NCI-H2196 treated with DMSO at 0.1 percent for 48 hours (cell line): ENCODE measurements around the gene COX7A2.

Source experiments
- DNase-seq: peaks from one replicate; lab custom pipeline; 2025; ENCODE audit not compliant: unreplicated experiment; lab: John Stamatoyannopoulos, UW

Gene COX7A2

GRCh38 chr6:75221116-75221515, 22.5 kb downstream of the COX7A2 start:
- no peak for DNase-seq

DNA sequence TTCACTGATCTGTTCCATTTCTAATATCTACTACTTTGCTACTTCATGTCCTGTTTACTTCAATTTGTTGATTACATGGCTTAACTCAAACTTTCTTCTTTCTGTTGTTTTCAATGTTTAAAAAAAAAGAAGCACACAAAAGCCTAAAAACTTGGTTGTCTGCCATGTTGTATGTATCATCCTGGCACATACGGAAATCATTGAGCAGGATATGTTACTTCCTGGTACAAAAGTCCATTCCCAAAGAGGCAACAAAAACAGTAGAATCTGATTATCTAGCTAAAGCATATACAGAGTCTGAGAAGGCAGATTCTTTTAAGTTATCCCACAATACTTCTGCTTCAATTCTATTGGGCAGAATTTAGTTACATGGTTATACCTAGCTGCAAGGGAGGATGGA, 23.2 kb downstream of the COX7A2 start:
- DNase-seq, result no peak

DNA sequence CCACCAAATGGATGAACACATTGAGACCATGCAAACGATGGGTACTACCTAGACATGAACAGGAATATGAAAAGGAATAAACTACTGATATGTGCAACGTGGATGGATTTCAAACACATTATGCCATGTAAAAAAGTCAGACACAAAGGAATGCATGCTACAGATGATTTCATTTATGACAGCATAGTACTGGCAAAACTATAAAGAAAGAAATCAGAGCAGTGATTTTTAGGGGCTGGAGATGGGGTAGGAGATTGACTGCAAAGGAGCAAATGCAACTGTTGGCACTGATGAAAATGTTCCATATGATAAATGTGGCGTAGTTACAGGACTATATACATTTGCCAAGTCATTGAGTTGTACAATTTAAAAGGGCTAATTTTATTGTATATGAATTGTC, 24.3 kb downstream of the COX7A2 start:
- DNase-seq, result no peak

DNA sequence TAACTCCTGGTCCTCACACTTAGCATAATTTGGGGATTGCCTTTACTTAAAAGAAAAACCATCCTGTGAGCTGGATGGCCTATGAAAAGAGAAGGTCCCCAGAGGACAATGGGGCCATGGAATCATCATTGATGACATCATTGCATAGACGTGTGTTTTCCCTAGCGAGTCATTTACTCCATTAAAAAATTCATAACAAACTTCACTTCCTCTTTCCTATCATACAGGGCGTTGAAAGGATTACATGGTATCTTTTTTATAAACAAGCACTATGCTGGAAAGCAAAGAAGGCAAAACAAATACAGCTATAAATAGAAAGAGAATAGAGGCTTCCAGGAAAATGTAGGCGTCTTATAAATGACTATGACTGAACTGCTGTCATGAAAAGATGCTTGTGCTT, 26.4 kb downstream of the COX7A2 start:
- DNase-seq, result no peak

DNA sequence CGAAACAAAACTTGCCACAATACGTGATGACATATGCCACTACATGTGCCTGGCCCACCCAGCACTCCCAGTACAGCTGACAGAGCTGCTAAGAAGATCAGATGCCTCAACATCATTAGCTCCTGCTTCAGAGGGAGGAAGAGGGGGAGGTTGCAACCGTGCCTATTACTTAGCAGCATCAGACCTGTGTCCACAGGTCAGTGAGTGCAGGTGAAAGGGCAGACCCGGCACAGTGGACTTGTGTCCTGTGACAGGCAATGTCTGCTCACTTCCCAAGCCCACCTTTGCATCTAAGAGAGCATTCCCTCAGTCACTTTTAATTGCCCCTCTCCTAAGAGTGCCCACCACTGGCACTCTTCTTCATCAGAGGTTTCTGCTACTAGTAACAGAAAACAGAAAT, 28.3 kb downstream of the COX7A2 start:
- DNase-seq, result no peak

DNA sequence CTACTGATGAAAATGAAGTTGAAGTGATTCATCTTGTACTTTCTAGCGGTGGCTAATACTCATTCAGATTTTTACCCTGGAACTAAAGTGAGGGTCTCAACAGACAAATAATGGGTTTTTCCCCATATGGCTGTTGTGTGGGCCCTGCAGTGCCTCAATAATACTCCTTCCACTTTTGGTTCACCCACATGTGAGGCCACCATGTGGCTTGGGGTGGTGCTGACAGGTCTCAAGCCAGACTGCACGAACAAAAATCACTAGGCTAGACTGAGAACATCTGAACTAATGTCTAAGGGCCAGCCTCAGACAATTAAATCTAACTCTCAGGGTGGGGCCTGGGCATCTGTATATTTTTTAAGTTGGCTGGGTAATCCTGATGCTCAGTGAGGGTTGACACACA, 29.9 kb downstream of the COX7A2 start:
- no peak for DNase-seq

GRCh38 chr6:75213112-75213511, 30.5 kb downstream of the COX7A2 start:
- DNase-seq, result no peak

GRCh38 chr6:75211920-75212590, 31.5 kb downstream of the COX7A2 start:
- no peak for DNase-seq

DNA sequence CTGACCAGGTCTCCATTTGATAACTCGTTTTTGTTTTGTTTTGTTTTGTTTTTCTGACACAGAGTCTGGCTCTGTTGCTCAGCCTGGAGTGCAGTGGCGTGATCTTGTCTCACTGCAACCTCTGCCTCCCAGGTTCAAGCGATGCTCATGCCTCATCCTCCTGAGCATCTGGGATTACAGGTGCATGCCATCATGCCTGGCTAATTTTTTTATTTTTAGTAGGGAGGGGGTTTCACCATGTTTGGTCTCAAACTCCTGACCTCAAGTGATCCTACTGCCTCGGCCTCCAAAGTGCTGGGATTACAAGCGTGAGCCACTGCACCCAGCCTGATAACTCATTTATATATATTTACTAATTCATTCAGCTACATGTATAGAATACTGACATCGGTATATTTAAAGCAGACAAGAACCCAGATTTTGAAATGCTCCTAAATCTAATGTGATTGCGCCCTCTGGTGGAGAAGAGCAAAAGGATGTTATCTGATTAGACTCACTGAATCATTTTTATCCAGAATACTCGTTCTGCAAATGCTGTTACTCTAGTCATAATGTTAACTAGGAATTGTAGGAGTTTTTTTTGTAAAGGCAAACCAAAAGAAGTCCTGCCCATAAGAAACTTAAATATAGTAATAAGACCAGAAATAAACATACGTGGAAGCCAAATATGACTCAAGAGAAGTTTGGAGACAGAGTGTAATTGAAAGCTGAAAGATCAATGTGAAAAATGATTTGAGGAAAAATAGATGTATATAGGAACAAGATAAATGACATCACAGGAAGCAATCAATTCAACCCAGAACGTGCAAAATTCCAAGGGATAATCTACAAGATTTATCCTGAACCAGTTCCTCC, 32.5 kb downstream of the COX7A2 start:
- DNase-seq, result peak; percentile 19

DNA sequence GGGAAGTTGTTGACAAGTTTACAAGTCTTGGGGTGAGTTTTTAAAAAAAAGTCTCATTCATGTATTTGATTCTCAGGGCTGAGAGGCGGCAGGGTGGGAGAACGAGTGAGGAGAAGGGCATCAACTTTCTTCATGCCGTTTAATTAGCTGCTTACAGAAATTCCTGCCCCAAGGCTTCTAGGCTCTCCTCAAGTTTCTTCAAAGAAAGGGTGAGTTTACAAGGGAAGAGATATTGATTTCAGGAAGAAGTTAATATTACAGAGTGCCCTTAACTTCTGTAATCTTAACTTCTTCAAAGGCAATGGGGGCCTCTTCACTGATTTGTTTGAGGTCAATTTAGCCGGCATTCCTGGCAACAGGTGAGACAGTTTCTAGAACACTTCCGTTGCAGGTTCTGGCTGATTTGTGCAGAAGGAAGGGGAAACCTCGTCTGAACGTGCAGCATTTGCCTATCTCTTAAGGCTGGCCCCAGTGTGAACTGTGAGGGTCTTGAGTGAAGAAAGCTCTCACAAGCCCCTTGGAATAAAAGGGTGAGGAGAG, 34.3 kb downstream of the COX7A2 start:
- DNase-seq, result no peak

- peak; percentile 44 for DNase-seq
Observed at GRCh38 chr6:75208298-75209183, 35.1 kb downstream of the COX7A2 start.

GRCh38 chr6:75206576-75207342, 36.8 kb downstream of the COX7A2 start:
- DNase-seq, result no peak

GRCh38 chr6:75205776-75206575, 37.6 kb downstream of the COX7A2 start, which contains the start of gene COL12A1:
Gene COL12A1, minus strand, starts transcription at chr6:75206053. Its CDS starts 3,261 bp downstream, at chr6:75202792.
- no peak for DNase-seq

DNA sequence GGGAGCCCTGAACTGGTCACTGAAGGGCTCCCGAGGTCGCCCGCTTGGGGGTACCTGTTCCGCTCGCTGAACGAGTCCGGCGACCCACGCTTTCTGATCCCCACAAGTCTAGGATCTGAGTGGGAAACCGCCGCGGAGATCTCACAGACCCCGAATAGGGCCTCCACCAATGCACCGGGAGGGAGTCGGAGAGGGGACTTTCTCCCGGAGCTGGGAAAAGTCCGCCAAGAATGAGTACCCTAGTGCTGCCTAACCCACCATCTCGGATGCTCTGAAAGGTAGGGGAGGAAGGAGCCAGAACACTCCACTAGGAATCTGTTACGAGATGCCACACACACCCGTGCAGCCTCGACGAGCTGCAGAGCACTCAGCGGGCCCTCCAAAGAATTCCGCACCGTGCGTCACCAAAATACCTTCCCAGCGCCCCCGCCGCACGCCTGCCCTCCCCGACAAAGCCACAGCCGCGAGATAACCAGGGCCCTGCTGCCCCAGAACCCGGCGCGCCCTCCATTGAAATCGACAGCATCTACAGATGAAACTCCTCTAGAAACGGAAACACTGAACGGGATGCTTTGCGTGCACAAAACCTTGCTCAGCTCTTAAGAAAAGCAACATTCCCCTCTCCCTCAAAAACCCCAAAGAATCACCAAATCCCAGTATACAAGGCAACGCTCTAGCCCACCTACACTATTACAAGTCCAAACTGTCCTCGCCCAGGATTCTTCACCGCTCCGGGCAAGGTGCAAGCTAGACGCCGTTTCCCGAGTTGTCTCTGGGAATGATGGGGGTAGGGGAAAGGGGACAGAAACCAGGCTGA, 38.4 kb downstream of the COX7A2 start:
- no peak for DNase-seq

DNA sequence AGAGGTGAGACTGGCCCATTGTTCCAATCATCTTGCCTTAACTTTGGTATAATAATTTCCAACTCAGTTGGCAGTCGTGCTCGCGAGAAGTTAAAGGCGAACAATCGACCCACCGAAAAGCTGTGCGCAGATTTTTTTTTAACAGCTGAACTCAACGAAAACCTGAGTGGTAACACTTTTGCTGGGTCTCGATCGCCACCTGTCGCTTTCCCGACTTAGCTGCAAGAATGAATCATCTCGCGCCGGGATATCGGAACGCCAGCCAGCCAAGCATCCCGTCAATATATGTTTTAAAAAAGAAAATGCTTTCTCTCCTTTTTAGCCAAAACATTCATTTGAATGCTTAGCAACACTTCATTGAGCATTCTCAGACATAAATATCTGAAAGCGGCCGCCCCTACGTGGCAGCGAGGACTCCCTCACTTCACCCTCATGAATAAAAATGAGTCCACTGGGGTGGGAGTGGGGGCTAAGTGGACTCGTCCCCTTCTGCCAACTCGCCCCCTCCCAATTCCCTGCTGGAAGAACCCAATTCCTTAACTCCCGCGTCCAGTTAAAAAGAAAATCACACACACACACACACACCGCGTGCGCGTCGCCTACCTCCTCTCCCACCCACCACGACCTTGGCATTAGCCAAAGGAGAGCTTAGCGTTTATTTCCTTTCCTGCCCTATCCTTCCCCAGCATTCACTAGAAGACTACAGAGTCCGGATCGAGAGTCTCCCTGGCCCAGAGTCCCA, 39.2 kb downstream of the COX7A2 start:
- DNase-seq, result no peak

- DNase-seq, result no peak
Observed at GRCh38 chr6:75203721-75204120, 39.9 kb downstream of the COX7A2 start.

DNA sequence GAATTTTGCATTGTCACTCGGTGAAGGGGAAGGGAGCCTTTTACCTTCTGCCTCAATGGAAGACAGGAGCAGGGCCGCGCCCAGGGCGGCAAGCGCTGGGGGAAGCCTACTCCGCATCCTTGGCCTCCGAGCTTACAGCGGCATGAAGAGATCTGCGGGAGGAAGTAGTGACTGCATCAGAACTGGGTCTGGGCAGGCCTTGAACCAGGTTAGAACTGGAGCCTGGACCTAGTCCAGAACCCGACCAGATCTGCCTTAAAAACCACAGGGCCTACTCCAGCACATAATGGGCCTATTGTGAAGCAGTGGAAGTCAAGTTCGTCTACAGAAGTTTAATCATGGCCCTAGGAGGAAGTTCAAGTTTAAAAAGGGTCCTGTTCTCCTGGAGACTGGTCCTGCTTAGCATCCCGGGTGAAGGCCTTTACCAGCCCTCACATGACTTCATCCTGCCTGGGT, 40.9 kb downstream of the COX7A2 start:
- no peak for DNase-seq
